ENCODE results near the gene ITPKB.

- TF ChIP-seq POLR2A (IDR thresholded peaks at IDR 0.05; ENCODE audit: low read depth, low read length) (no peak), POLR2AphosphoS5 (IDR thresholded peaks at IDR 0.05; ENCODE audit: low read depth, low read length) (no peak), SPI1 (IDR thresholded peaks at IDR 0.05; ENCODE audit: low read depth, low read length) (no peak)
Observed at GRCh38 chr1:226728448-226728847, 10.6 kb downstream of the ITPKB start.

Data from GM12891 (cell line).